Skin of body (tissue), 2 donors: ENCODE data around the gene NEK11. TPM values are rescaled to one million over a fixed set of nuclear protein-coding genes. Genes with fewer than 3 reads are reported as not detected.

Source experiments
- DNase-seq: peaks from one replicate; lab custom pipeline; 2025; lab: John Stamatoyannopoulos, UW
- total RNA-seq: library from RNA; depleted of rRNA; stranded (reverse); fragments of >200 nt; gene quantifications from one replicate; pipeline ENCODE4 v1.2.3, GENCODE V29; 2014

NEK11 gene
- total RNA-seq, 1 donor from 2014 or later, result 14.9 TPM

- DNase-seq, result no peak
Measured at GRCh38 chr3:131140891-131141290, 114.2 kb downstream of the NEK11 start.

GRCh38 chr3:131141770-131142169 is 115.1 kb downstream of the NEK11 start:
- no peak for DNase-seq

GRCh38 chr3:131142580-131142979 is 115.9 kb downstream of the NEK11 start:
- DNase-seq, result no peak

GRCh38 chr3:131143802-131144201 is 117.1 kb downstream of the NEK11 start:
- no peak for DNase-seq

- DNase-seq, result no peak
Measured at GRCh38 chr3:131147534-131147933, 120.9 kb downstream of the NEK11 start.

- DNase-seq, result no peak
Measured at GRCh38 chr3:131158434-131158833, 131.8 kb downstream of the NEK11 start.

GRCh38 chr3:131162516-131162915 is 135.8 kb downstream of the NEK11 start:
- no peak for DNase-seq

- no peak for DNase-seq
Measured at GRCh38 chr3:131167867-131168266, 141.2 kb downstream of the NEK11 start.

- no peak for DNase-seq
Measured at GRCh38 chr3:131169331-131169730, 142.7 kb downstream of the NEK11 start.

GRCh38 chr3:131172502-131173200 is 146.0 kb downstream of the NEK11 start:
- no peak for DNase-seq

GRCh38 chr3:131174752-131175151 is 148.1 kb downstream of the NEK11 start:
- DNase-seq, result no peak

- DNase-seq, result no peak
Measured at GRCh38 chr3:131178710-131179375, 152.2 kb downstream of the NEK11 start.

GRCh38 chr3:131192701-131193100 is 166.0 kb downstream of the NEK11 start:
- DNase-seq, result no peak

- DNase-seq, result no peak
Measured at GRCh38 chr3:131193641-131194238, 167.1 kb downstream of the NEK11 start.

GRCh38 chr3:131194816-131195215 is 168.1 kb downstream of the NEK11 start:
- no peak for DNase-seq

GRCh38 chr3:131200636-131201199 is 174.0 kb downstream of the NEK11 start:
- no peak for DNase-seq

- DNase-seq, result no peak
Measured at GRCh38 chr3:131216330-131216729, 189.7 kb downstream of the NEK11 start.

GRCh38 chr3:131216801-131217200 is 190.1 kb downstream of the NEK11 start:
- DNase-seq, result no peak

- no peak for DNase-seq
Measured at GRCh38 chr3:131217296-131217741, 190.6 kb downstream of the NEK11 start.

- no peak for DNase-seq
Measured at GRCh38 chr3:131218196-131218595, 191.5 kb downstream of the NEK11 start.

GRCh38 chr3:131221731-131222130 is 195.1 kb downstream of the NEK11 start:
- DNase-seq, result no peak

- DNase-seq, result no peak
Measured at GRCh38 chr3:131222599-131222998, 195.9 kb downstream of the NEK11 start.
